HG03095 (cell line): ENCODE measurements around the gene TRAIP.
"Not testable (repeated sequence)": the region's sequence is repeated elsewhere in the genome, so short reads cannot be mapped to it uniquely, and the experiment has no call there.

Experiments used
- ATAC-seq: cut with Tn5 transposase; IDR thresholded peaks from one replicate; pipeline ENCODE4 v1.9.1; 2021; ENCODE audit warnings: moderate library complexity; ENCODE audit not compliant: unreplicated experiment

Gene TRAIP

GRCh38 chr3:49826016-49826415, 30.3 kb downstream of the TRAIP start:
- no peak for ATAC-seq

- ATAC-seq, result not testable (repeated sequence)
These were observed 33.2 kb downstream of the TRAIP start for GRCh38 chr3:49823131-49823530.

- peak; percentile 81 for ATAC-seq
These were observed 42.7 kb downstream of the TRAIP start, which contains the start of gene UBA7 for GRCh38 chr3:49813497-49814174. Gene UBA7 (minus strand): TSS chr3:49813953. CDS start chr3:49813787, 166 bp downstream.

GRCh38 chr3:49812916-49813496, 43.4 kb downstream of the TRAIP start:
- ATAC-seq, result no peak

- no peak for ATAC-seq
These were observed 48.8 kb downstream of the TRAIP start for GRCh38 chr3:49807431-49808114.

GRCh38 chr3:49806850-49807249, 49.5 kb downstream of the TRAIP start:
- ATAC-seq, result no peak

GRCh38 chr3:49805897-49806701, 50.3 kb downstream of the TRAIP start:
- no peak for ATAC-seq

- no peak for ATAC-seq
These were observed 51.0 kb downstream of the TRAIP start for GRCh38 chr3:49805367-49805782.

- ATAC-seq, result no peak
These were observed 52.0 kb downstream of the TRAIP start for GRCh38 chr3:49804141-49805041.

GRCh38 chr3:49803465-49804140, 52.8 kb downstream of the TRAIP start:
- peak; percentile 1 for ATAC-seq

- ATAC-seq, result peak; percentile 55
These were observed 53.5 kb downstream of the TRAIP start, which contains the start of gene INKA1 for GRCh38 chr3:49802719-49803464. Gene INKA1 (plus strand): TSS chr3:49803261. CDS start chr3:49803393, 132 bp downstream.

GRCh38 chr3:49801160-49801559, 55.2 kb downstream of the TRAIP start:
- no peak for ATAC-seq

- no peak for ATAC-seq
These were observed 56.6 kb downstream of the TRAIP start, which contains the start of gene CDHR4 for GRCh38 chr3:49799761-49800160. Gene CDHR4 (minus strand): TSS chr3:49799873. CDS start chr3:49799812, 61 bp downstream.

GRCh38 chr3:49799105-49799504, 57.3 kb downstream of the TRAIP start:
- ATAC-seq, result no peak

- ATAC-seq, result no peak
These were observed 61.1 kb downstream of the TRAIP start for GRCh38 chr3:49794926-49795905.

GRCh38 chr3:49794431-49794830, 61.9 kb downstream of the TRAIP start:
- no peak for ATAC-seq

- ATAC-seq, result no peak
These were observed 62.8 kb downstream of the TRAIP start for GRCh38 chr3:49793486-49794085.
